Activated naive CD4-positive, alpha-beta T cell treated with anti-CD3 and anti-CD28 coated beads, Interleukin-2, amount 10 ng/mL, durations not matched to agents 7 days and 5 days (primary cell): ENCODE data around the gene FAM240B.

ENCODE experiments used
- CTCF ChIA-PET: fragments of 350-600 bp; sonication (Branson Sonifier 250); formaldehyde crosslinking; loops from one replicate; lab custom pipeline; 2021; ENCODE audit warnings: antibody characterized with exemption; lab: Charles Lee
- DNase-seq: peaks from one replicate; pipeline ENCODE4 v3.0.0-alpha.2; 2020
- H3K27ac Mint-ChIP-seq: one replicate; pipeline ENCODE4 v1.8.0; 2021; ENCODE audit warnings: mild to moderate bottlenecking, moderate library complexity, mixed read lengths
- H3K27me3 Mint-ChIP-seq: one replicate; pipeline ENCODE4 v1.8.0; 2021; ENCODE audit warnings: mild to moderate bottlenecking, mixed read lengths
- H3K36me3 Mint-ChIP-seq: one replicate; pipeline ENCODE4 v1.8.0; 2021; ENCODE audit warnings: mixed read lengths
- H3K4me1 Mint-ChIP-seq: one replicate; pipeline ENCODE4 v1.8.0; 2021; ENCODE audit warnings: mixed read lengths
- H3K4me3 Mint-ChIP-seq: one replicate; pipeline ENCODE4 v1.8.0; 2021; ENCODE audit warnings: mild to moderate bottlenecking, moderate library complexity, mixed read lengths
- H3K9me3 Mint-ChIP-seq: one replicate; pipeline ENCODE4 v1.8.0; 2021; ENCODE audit warnings: mixed read lengths

Gene FAM240B

GRCh38 chr9:38720083-38720745 is at the start of gene FAM240B:
Gene FAM240B (minus strand): TSS chr9:38720133. CDS start chr9:38703999, 16,134 bp downstream.
- H3K27me3 Mint-ChIP-seq, result no peaks in the 10 kb centered on the region
- no peaks in the 10 kb centered on the region for H3K4me1 Mint-ChIP-seq
- H3K4me3 Mint-ChIP-seq, result no peak within 1 kb of the TSS
- no peaks in the 10 kb centered on the region for H3K36me3 Mint-ChIP-seq
- CTCF ChIA-PET, result no interaction called here
- H3K27ac Mint-ChIP-seq, result no peak within 1 kb of the TSS
- no peaks in the 10 kb centered on the region for H3K9me3 Mint-ChIP-seq
- no peak for DNase-seq

- H3K4me3 Mint-ChIP-seq, result no peak overlapping the region
- no peaks in the 10 kb centered on the region for H3K4me1 Mint-ChIP-seq
- no peaks in the 10 kb centered on the region for H3K27me3 Mint-ChIP-seq
- CTCF ChIA-PET, result no interaction called here
- DNase-seq, result no peak
- H3K9me3 Mint-ChIP-seq, result no peaks in the 10 kb centered on the region
- no peak overlapping the region for H3K27ac Mint-ChIP-seq
- no peaks in the 10 kb centered on the region for H3K36me3 Mint-ChIP-seq
These were observed 48.4 kb upstream of the FAM240B start for GRCh38 chr9:38768351-38768761.

- CTCF ChIA-PET, result no interaction called here
- Mint-ChIP-seq H3K4me3 (no peak overlapping the region), H3K27me3 (no peaks in the 10 kb centered on the region), H3K36me3 (no peaks in the 10 kb centered on the region), H3K9me3 (no peaks in the 10 kb centered on the region), H3K27ac (no peak overlapping the region), H3K4me1 (no peaks in the 10 kb centered on the region)
- no peak for DNase-seq
These were observed 45.2 kb upstream of the FAM240B start for GRCh38 chr9:38765101-38765500.

GRCh38 chr9:38761999-38762398 is 42.1 kb upstream of the FAM240B start:
- Mint-ChIP-seq H3K4me3 (no peak overlapping the region), H3K9me3 (no peaks in the 10 kb centered on the region), H3K36me3 (no peaks in the 10 kb centered on the region), H3K27ac (no peak overlapping the region), H3K27me3 (no peaks in the 10 kb centered on the region), H3K4me1 (no peaks in the 10 kb centered on the region)
- DNase-seq, result no peak
- CTCF ChIA-PET, result no interaction called here

GRCh38 chr9:38761339-38761738 is 41.4 kb upstream of the FAM240B start:
- Mint-ChIP-seq H3K4me3 (no peak overlapping the region), H3K27ac (no peak overlapping the region), H3K36me3 (no peaks in the 10 kb centered on the region), H3K9me3 (no peaks in the 10 kb centered on the region), H3K27me3 (no peaks in the 10 kb centered on the region), H3K4me1 (no peaks in the 10 kb centered on the region)
- DNase-seq, result no peak
- CTCF ChIA-PET, result no interaction called here

- Mint-ChIP-seq H3K27ac (no peak overlapping the region), H3K4me3 (no peak overlapping the region), H3K36me3 (no peaks in the 10 kb centered on the region), H3K4me1 (no peaks in the 10 kb centered on the region), H3K27me3 (peaks cover 6% of the 10 kb centered on the region), H3K9me3 (no peaks in the 10 kb centered on the region)
- CTCF ChIA-PET, result no interaction called here
- DNase-seq, result no peak
These were observed 36.8 kb upstream of the FAM240B start for GRCh38 chr9:38756702-38757101.

- H3K27ac Mint-ChIP-seq, result no peak overlapping the region
- CTCF ChIA-PET, result no interaction called here
- H3K4me3 Mint-ChIP-seq, result no peak overlapping the region
- no peaks in the 10 kb centered on the region for H3K9me3 Mint-ChIP-seq
- H3K4me1 Mint-ChIP-seq, result no peaks in the 10 kb centered on the region
- H3K36me3 Mint-ChIP-seq, result no peaks in the 10 kb centered on the region
- DNase-seq, result no peak
- H3K27me3 Mint-ChIP-seq, result peaks cover 4% of the 10 kb centered on the region
These were observed 28.0 kb upstream of the FAM240B start for GRCh38 chr9:38747941-38748340.

GRCh38 chr9:38747067-38747466 is 27.1 kb upstream of the FAM240B start:
- no peak overlapping the region for H3K4me3 Mint-ChIP-seq
- no peaks in the 10 kb centered on the region for H3K9me3 Mint-ChIP-seq
- H3K4me1 Mint-ChIP-seq, result no peaks in the 10 kb centered on the region
- H3K27me3 Mint-ChIP-seq, result peaks cover 2% of the 10 kb centered on the region
- DNase-seq, result no peak
- CTCF ChIA-PET, result no interaction called here
- no peaks in the 10 kb centered on the region for H3K36me3 Mint-ChIP-seq
- no peak overlapping the region for H3K27ac Mint-ChIP-seq

GRCh38 chr9:38746303-38746702 is 26.4 kb upstream of the FAM240B start:
- H3K4me3 Mint-ChIP-seq, result no peak overlapping the region
- CTCF ChIA-PET, result no interaction called here

GRCh38 chr9:38744484-38744883 is 24.6 kb upstream of the FAM240B start:
- CTCF ChIA-PET, result no interaction called here
- H3K9me3 Mint-ChIP-seq, result no peaks in the 10 kb centered on the region

More at GRCh38 chr9:38746303-38746702, 26.4 kb upstream of the FAM240B start:
- H3K27me3 Mint-ChIP-seq, result no peaks in the 10 kb centered on the region
- H3K4me1 Mint-ChIP-seq, result no peaks in the 10 kb centered on the region
- H3K27ac Mint-ChIP-seq, result no peak overlapping the region
- no peak for DNase-seq
- H3K9me3 Mint-ChIP-seq, result no peaks in the 10 kb centered on the region
- H3K36me3 Mint-ChIP-seq, result no peaks in the 10 kb centered on the region

GRCh38 chr9:38737246-38737645 is 17.3 kb upstream of the FAM240B start:
- Mint-ChIP-seq H3K4me1 (no peaks in the 10 kb centered on the region), H3K27ac (no peak overlapping the region), H3K4me3 (no peak overlapping the region), H3K27me3 (no peaks in the 10 kb centered on the region), H3K36me3 (no peaks in the 10 kb centered on the region), H3K9me3 (no peaks in the 10 kb centered on the region)
- CTCF ChIA-PET, result no interaction called here
- no peak for DNase-seq

More at GRCh38 chr9:38744484-38744883, 24.6 kb upstream of the FAM240B start:
- H3K4me3 Mint-ChIP-seq, result no peak overlapping the region
- H3K36me3 Mint-ChIP-seq, result no peaks in the 10 kb centered on the region
- H3K27ac Mint-ChIP-seq, result no peak overlapping the region
- DNase-seq, result no peak
- no peaks in the 10 kb centered on the region for H3K4me1 Mint-ChIP-seq
- no peaks in the 10 kb centered on the region for H3K27me3 Mint-ChIP-seq

- H3K4me1 Mint-ChIP-seq, result no peaks in the 10 kb centered on the region
- peaks cover 4% of the 10 kb centered on the region for H3K9me3 Mint-ChIP-seq
These were observed 14.9 kb upstream of the FAM240B start for GRCh38 chr9:38734831-38735230.

GRCh38 chr9:38733503-38733902 is 13.6 kb upstream of the FAM240B start:
- CTCF ChIA-PET, result no interaction called here
- Mint-ChIP-seq H3K36me3 (no peaks in the 10 kb centered on the region), H3K27me3 (no peaks in the 10 kb centered on the region), H3K9me3 (peaks cover 4% of the 10 kb centered on the region), H3K4me1 (no peaks in the 10 kb centered on the region), H3K4me3 (no peak overlapping the region), H3K27ac (no peak overlapping the region)
- DNase-seq, result no peak

More at GRCh38 chr9:38734831-38735230, 14.9 kb upstream of the FAM240B start:
- CTCF ChIA-PET, result interaction anchor here (0.6 kb wide), 1 partner anchor 16 kb away, joined by 3 read pairs; no protein-coding TSS in a partner anchor
- Mint-ChIP-seq H3K36me3 (no peaks in the 10 kb centered on the region), H3K4me3 (no peak overlapping the region), H3K27me3 (no peaks in the 10 kb centered on the region), H3K27ac (no peak overlapping the region)
- DNase-seq, result no peak

- CTCF ChIA-PET, result no interaction called here
- Mint-ChIP-seq H3K36me3 (no peaks in the 10 kb centered on the region), H3K27me3 (no peaks in the 10 kb centered on the region), H3K27ac (no peak overlapping the region), H3K4me3 (no peak overlapping the region), H3K9me3 (peaks cover 4% of the 10 kb centered on the region), H3K4me1 (no peaks in the 10 kb centered on the region)
- DNase-seq, result no peak
These were observed 13.0 kb upstream of the FAM240B start for GRCh38 chr9:38732885-38733284.

- no peak overlapping the region for H3K27ac Mint-ChIP-seq
- no peak overlapping the region for H3K4me3 Mint-ChIP-seq
- no peak for DNase-seq
- H3K4me1 Mint-ChIP-seq, result no peaks in the 10 kb centered on the region
- CTCF ChIA-PET, result no interaction called here
- no peaks in the 10 kb centered on the region for H3K27me3 Mint-ChIP-seq
- H3K9me3 Mint-ChIP-seq, result peaks cover 4% of the 10 kb centered on the region
- no peaks in the 10 kb centered on the region for H3K36me3 Mint-ChIP-seq
These were observed 7.6 kb upstream of the FAM240B start for GRCh38 chr9:38727497-38728001.
